Activated CD8-positive, alpha-beta T cell treated with anti-CD3 and anti-CD28 coated beads for 36 hours (primary cell): Measurements from ENCODE around the gene SKOR1. TPM values are rescaled to one million over a fixed set of nuclear protein-coding genes. Genes with fewer than 3 reads are reported as not detected.

Experiments
- ATAC-seq: fragments of 200-7000 bp; cut with Tn5 transposase; one replicate; pipeline ENCODE4 v1.10.0; 2021; ENCODE audit warnings: mild to moderate bottlenecking, moderate library complexity
- CTCF ChIA-PET: fragments of 350-600 bp; sonication (Branson Sonifier 250); formaldehyde crosslinking; loops from one replicate; lab custom pipeline; 2021; ENCODE audit warnings: antibody characterized with exemption; lab: Charles Lee
- POLR2A ChIA-PET: fragments of 350-600 bp; sonication (Branson Sonifier 250); formaldehyde crosslinking; loops from one replicate; lab custom pipeline; 2021; ENCODE audit warnings: antibody characterized with exemption; lab: Charles Lee
- DNase-seq: peaks from one replicate; pipeline ENCODE4 v3.0.0-alpha.2; 2020
- H3K27ac Mint-ChIP-seq: one replicate; pipeline ENCODE4 v1.8.0; 2021; ENCODE audit warnings: mild to moderate bottlenecking, mixed read lengths
- H3K27me3 Mint-ChIP-seq: one replicate; pipeline ENCODE4 v1.8.0; 2021; ENCODE audit warnings: mixed read lengths
- H3K36me3 Mint-ChIP-seq: one replicate; pipeline ENCODE4 v1.8.0; 2021; ENCODE audit warnings: low read depth, mixed read lengths
- H3K4me1 Mint-ChIP-seq: one replicate; pipeline ENCODE4 v1.8.0; 2021; ENCODE audit warnings: low read depth, mixed read lengths
- H3K4me3 Mint-ChIP-seq: one replicate; pipeline ENCODE4 v1.8.0; 2021; ENCODE audit warnings: mild to moderate bottlenecking, moderate library complexity, mixed read lengths
- H3K9me3 Mint-ChIP-seq: one replicate; pipeline ENCODE4 v1.8.0; 2021; ENCODE audit warnings: mixed read lengths
- intact Hi-C: fragments of 100-400 bp; cut with micrococcal nuclease; formaldehyde crosslinking; loops from one replicate; pipeline ENCODE4 v1.10.0; 2022
- total RNA-seq, 2 experiments: library from RNA; stranded (reverse); gene quantifications; one replicate each; pipeline ENCODE4 v1.2.3, GENCODE V29; 2021
- TF ChIP-seq, protein P1 (sequence below): fragments of 200-600 bp; IDR thresholded peaks from one replicate; pipeline ENCODE4 v1.8.0; 2022; ENCODE audit warnings: antibody characterized with exemption, mild to moderate bottlenecking

SKOR1 gene
- total RNA-seq, 2 experiments from 2014 or later, result 0.09 to 0.25 TPM

- H3K4me3 Mint-ChIP-seq, result peak overlapping the region; percentile 84
- TF ChIP-seq, protein P1, sequence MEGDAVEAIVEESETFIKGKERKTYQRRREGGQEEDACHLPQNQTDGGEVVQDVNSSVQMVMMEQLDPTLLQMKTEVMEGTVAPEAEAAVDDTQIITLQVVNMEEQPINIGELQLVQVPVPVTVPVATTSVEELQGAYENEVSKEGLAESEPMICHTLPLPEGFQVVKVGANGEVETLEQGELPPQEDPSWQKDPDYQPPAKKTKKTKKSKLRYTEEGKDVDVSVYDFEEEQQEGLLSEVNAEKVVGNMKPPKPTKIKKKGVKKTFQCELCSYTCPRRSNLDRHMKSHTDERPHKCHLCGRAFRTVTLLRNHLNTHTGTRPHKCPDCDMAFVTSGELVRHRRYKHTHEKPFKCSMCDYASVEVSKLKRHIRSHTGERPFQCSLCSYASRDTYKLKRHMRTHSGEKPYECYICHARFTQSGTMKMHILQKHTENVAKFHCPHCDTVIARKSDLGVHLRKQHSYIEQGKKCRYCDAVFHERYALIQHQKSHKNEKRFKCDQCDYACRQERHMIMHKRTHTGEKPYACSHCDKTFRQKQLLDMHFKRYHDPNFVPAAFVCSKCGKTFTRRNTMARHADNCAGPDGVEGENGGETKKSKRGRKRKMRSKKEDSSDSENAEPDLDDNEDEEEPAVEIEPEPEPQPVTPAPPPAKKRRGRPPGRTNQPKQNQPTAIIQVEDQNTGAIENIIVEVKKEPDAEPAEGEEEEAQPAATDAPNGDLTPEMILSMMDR, result no peak
- intact Hi-C loops, result no loop called here
- no peak overlapping the region for H3K27ac Mint-ChIP-seq
- peaks cover 12% of the 10 kb centered on the region for H3K4me1 Mint-ChIP-seq
- POLR2A ChIA-PET, result interaction anchor here (0.6 kb wide), 1 partner anchor 22 kb away, joined by 4 read pairs; no protein-coding TSS in a partner anchor
- ATAC-seq (no peak), DNase-seq (no peak)
- peaks cover 8% of the 10 kb centered on the region for H3K27me3 Mint-ChIP-seq
- H3K9me3 Mint-ChIP-seq, result no peaks in the 10 kb centered on the region
- CTCF ChIA-PET, result interaction anchor here (1.5 to 2.0 kb wide), 3 partner anchors 22 to 384 kb away, joined by 4 to 5 read pairs (median 4); no protein-coding TSS in a partner anchor
- peaks cover 2% of the 10 kb centered on the region for H3K36me3 Mint-ChIP-seq
These were observed 16.1 kb downstream of the SKOR1 start for GRCh38 chr15:67841513-67841762.

- Mint-ChIP-seq H3K4me1 (peaks cover 12% of the 10 kb centered on the region), H3K27me3 (peaks cover 2% of the 10 kb centered on the region), H3K27ac (no peak overlapping the region), H3K36me3 (peaks cover 2% of the 10 kb centered on the region), H3K9me3 (no peaks in the 10 kb centered on the region), H3K4me3 (no peak overlapping the region)
- DNase-seq (no peak), ATAC-seq (no peak)
- TF ChIP-seq, protein P1, result no peak
- intact Hi-C loops, result no loop called here
- ChIA-PET POLR2A (interaction anchor here (1.3 kb wide), 1 partner anchor 211 kb away, joined by 3 read pairs; the partner anchor contains the start of gene PIAS1), CTCF (interaction anchor here (1.1 kb wide), 1 partner anchor 21 kb away, joined by 3 read pairs; no protein-coding TSS in a partner anchor)
These were observed 17.8 kb downstream of the SKOR1 start for GRCh38 chr15:67843092-67843501.

DNA sequence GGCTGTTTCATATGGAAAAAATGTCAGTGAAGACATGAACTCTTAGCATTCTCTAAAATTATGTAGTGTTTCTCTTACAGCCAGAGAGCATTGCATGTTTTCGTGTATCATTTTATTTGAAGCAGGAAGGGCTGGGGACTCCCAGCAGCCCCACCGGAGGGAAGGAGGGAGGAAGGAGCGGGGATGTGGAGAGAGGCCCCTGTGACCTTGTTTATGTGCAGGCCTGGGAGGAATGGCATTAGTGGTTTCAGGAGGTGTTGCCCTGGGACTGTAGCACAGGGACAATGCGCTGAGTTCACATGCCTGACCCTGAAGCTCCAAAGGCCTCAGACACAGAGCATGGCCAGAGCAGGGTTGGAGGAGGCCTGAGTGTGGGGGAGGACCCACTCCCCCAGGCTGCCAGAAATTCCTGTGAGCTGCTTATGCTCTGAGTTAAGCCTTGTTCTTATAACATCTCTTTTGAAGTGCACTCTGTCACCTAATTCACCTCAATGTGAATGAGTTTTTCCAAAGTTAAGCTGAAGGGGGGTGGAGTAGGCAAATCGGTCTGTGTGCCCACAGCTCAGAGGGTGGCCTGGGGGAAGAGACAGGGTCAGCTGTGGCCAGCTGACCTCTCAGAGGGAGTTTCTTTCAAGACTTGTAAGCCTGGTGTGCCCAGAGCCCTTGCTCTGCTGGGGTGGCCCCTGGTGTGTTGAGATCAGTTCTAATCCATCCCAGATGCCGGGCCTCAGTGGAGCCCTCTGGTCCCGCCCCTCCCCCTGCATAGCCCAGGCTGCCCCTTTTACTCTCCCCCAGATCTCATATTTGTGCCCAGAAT is 18.5 kb downstream of the SKOR1 start:
- no peak overlapping the region for H3K27ac Mint-ChIP-seq
- no peaks in the 10 kb centered on the region for H3K9me3 Mint-ChIP-seq
- ATAC-seq, result no peak
- H3K36me3 Mint-ChIP-seq, result peaks cover 2% of the 10 kb centered on the region
- ChIA-PET POLR2A (interaction anchor here (1.0 to 1.3 kb wide), 2 partner anchors 210 to 434 kb away, joined by 3 read pairs; partner anchors contain the start of genes FEM1B and PIAS1), CTCF (no interaction called here)
- intact Hi-C loops, result no loop called here
- H3K27me3 Mint-ChIP-seq, result peaks cover 2% of the 10 kb centered on the region
- no peak for DNase-seq
- TF ChIP-seq, protein P1, result no peak
- H3K4me3 Mint-ChIP-seq, result no peak overlapping the region
- peaks cover 12% of the 10 kb centered on the region for H3K4me1 Mint-ChIP-seq

- TF ChIP-seq, protein P1, result no peak
- Mint-ChIP-seq H3K9me3 (no peaks in the 10 kb centered on the region), H3K36me3 (no peaks in the 10 kb centered on the region), H3K27ac (no peak overlapping the region), H3K27me3 (no peaks in the 10 kb centered on the region), H3K4me1 (peaks cover 4% of the 10 kb centered on the region), H3K4me3 (no peak overlapping the region)
- intact Hi-C loops, result no loop called here
- POLR2A ChIA-PET, result interaction anchor here (0.6 kb wide), 1 partner anchor 481 kb away, joined by 3 read pairs; no protein-coding TSS in a partner anchor
- no peak for DNase-seq
- no peak for ATAC-seq
- CTCF ChIA-PET, result interaction anchor here (1.5 kb wide), 1 partner anchor 17 kb away, joined by 4 read pairs; no protein-coding TSS in a partner anchor
These were observed 20.7 kb downstream of the SKOR1 start for GRCh38 chr15:67845974-67846373.

GRCh38 chr15:67849538-67849937 is 24.2 kb downstream of the SKOR1 start:
- Mint-ChIP-seq H3K36me3 (no peaks in the 10 kb centered on the region), H3K4me1 (peaks cover 4% of the 10 kb centered on the region)
- intact Hi-C loops, result no loop called here

More at GRCh38 chr15:67849538-67849937, 24.2 kb downstream of the SKOR1 start:
- TF ChIP-seq, protein P1, result no peak
- H3K27ac Mint-ChIP-seq, result no peak overlapping the region
- H3K4me3 Mint-ChIP-seq, result no peak overlapping the region
- DNase-seq (no peak), ATAC-seq (no peak)
- H3K27me3 Mint-ChIP-seq, result peaks cover 2% of the 10 kb centered on the region
- H3K9me3 Mint-ChIP-seq, result peaks cover 1% of the 10 kb centered on the region
- ChIA-PET CTCF (no interaction called here), POLR2A (no interaction called here)
